A673 (cell line): ENCODE data around the gene GCAT.

Source experiments
- EZH2 ChIP-seq: fragments of 200-600 bp; sonication (generic); IDR thresholded peaks from 2 replicates; pipeline ENCODE4 v1.6.1; 2017; ENCODE audit warnings: borderline replicate concordance, low read depth, mild to moderate bottlenecking, mixed read lengths, antibody characterized with exemption, low read length; ENCODE audit not compliant: poor library complexity, severe bottlenecking
- TF ChIP-seq, protein P1 (sequence below): fragments of 300-800, 200-600 bp; sonication (generic); conservative IDR thresholded peaks from 2 replicates; pipeline ENCODE4 v1.5.1; 2017; ENCODE audit warnings: low read depth, mild to moderate bottlenecking, antibody characterized with exemption, low read length, moderate library complexity, mixed read lengths

- TF ChIP-seq EZH2, result no peak
- TF ChIP-seq, protein P1, sequence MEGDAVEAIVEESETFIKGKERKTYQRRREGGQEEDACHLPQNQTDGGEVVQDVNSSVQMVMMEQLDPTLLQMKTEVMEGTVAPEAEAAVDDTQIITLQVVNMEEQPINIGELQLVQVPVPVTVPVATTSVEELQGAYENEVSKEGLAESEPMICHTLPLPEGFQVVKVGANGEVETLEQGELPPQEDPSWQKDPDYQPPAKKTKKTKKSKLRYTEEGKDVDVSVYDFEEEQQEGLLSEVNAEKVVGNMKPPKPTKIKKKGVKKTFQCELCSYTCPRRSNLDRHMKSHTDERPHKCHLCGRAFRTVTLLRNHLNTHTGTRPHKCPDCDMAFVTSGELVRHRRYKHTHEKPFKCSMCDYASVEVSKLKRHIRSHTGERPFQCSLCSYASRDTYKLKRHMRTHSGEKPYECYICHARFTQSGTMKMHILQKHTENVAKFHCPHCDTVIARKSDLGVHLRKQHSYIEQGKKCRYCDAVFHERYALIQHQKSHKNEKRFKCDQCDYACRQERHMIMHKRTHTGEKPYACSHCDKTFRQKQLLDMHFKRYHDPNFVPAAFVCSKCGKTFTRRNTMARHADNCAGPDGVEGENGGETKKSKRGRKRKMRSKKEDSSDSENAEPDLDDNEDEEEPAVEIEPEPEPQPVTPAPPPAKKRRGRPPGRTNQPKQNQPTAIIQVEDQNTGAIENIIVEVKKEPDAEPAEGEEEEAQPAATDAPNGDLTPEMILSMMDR, result no peak
Measured at GRCh38 chr22:37822079-37822833, 14.5 kb downstream of the GCAT start.
